Liver (tissue), 9 donors: Measurements from ENCODE around the gene JAKMIP2. TPM values are rescaled to one million over a fixed set of nuclear protein-coding genes. Genes with fewer than 3 reads are reported as not detected.

ENCODE experiments used
- DNase-seq: peaks from one replicate; pipeline ENCODE4 v3.0.0-alpha.2; 2017; ENCODE audit warnings: low spot score
- H3K27ac ChIP-seq, 2 donors: one replicate each; pipeline ENCODE4 v1.7.0; 2013; ENCODE audit warnings: inconsistent platforms in 2 of 2, low read length in 2 of 2, control low read depth in 1 of 2, low read depth in 1 of 2, mild to moderate bottlenecking in 1 of 2
- H3K27me3 ChIP-seq, 4 donors: one replicate each; pipeline versions ENCODE4 v1.6.1 to v1.7.0; 2013; ENCODE audit warnings: low read length in 3 of 4, inconsistent platforms in 1 of 4, mild to moderate bottlenecking in 1 of 4, moderate library complexity in 1 of 4; ENCODE audit not compliant: control insufficient read depth in 4 of 4, insufficient read depth in 4 of 4
- H3K36me3 ChIP-seq, 4 donors: one replicate each; pipeline versions ENCODE4 v1.6.1 to v1.7.0; 2013; ENCODE audit warnings: low read length in 3 of 4, mild to moderate bottlenecking in 3 of 4, low read depth in 1 of 4, moderate library complexity in 1 of 4; ENCODE audit not compliant: control insufficient read depth in 4 of 4, insufficient read depth in 3 of 4
- H3K4me1 ChIP-seq, 4 donors: one replicate each; pipeline versions ENCODE4 v1.6.1 to v1.7.0; 2013; ENCODE audit warnings: low read length in 3 of 4, mild to moderate bottlenecking in 3 of 4, moderate library complexity in 1 of 4; ENCODE audit not compliant: control insufficient read depth in 4 of 4, insufficient read depth in 4 of 4
- H3K4me3 ChIP-seq, 3 donors: one replicate each; pipeline versions ENCODE4 v1.6.1 to v1.7.0; 2013; ENCODE audit warnings: low read length in 3 of 3, control low read depth in 1 of 3, low read depth in 1 of 3, mild to moderate bottlenecking in 1 of 3
- H3K9ac ChIP-seq, 2 donors: one replicate each; pipeline ENCODE4 v1.7.0; 2013; ENCODE audit warnings: low read length in 2 of 2, mild to moderate bottlenecking in 2 of 2, moderate library complexity in 2 of 2, control low read depth in 1 of 2, low read depth in 1 of 2
- H3K9me3 ChIP-seq, 4 donors: one replicate each; pipeline versions ENCODE4 v1.6.1 to v1.7.0; 2013; ENCODE audit warnings: low read length in 3 of 4; ENCODE audit not compliant: control insufficient read depth in 4 of 4
- CTCF ChIP-seq: fragments of 150-350 bp; IDR thresholded peaks from 2 replicates; pipeline ENCODE4 v1.5.1; 2017; ENCODE audit warnings: improper control_type of control experiment, low read depth, low read length; ENCODE audit not compliant: missing input control
- EGR1 ChIP-seq, 2 donors: IDR thresholded peaks; 2 replicates each; pipeline ENCODE4 v1.6.1; 2016 to 2018; ENCODE audit warnings: antibody characterized with exemption in 2 of 2, low read depth in 2 of 2
- FOXA1 ChIP-seq: IDR thresholded peaks from 2 replicates; pipeline ENCODE4 v1.6.1; 2016; ENCODE audit warnings: antibody characterized with exemption
- GABPA ChIP-seq, 2 donors: IDR thresholded peaks in 1 of 2; conservative IDR thresholded peaks in 1 of 2; 2 replicates each; pipeline ENCODE4 v1.6.1; 2016; ENCODE audit warnings: antibody characterized with exemption in 2 of 2, mild to moderate bottlenecking in 1 of 2, moderate library complexity in 1 of 2
- HNF4G ChIP-seq: IDR thresholded peaks from 2 replicates; pipeline ENCODE4 v1.6.1; 2016; ENCODE audit warnings: antibody characterized with exemption
- JUND ChIP-seq, 2 donors: IDR thresholded peaks; 2 replicates each; pipeline ENCODE4 v1.6.1; 2016; ENCODE audit warnings: antibody characterized with exemption in 2 of 2
- MAX ChIP-seq: IDR thresholded peaks from 2 replicates; pipeline ENCODE4 v1.6.1; 2016; ENCODE audit warnings: antibody characterized with exemption
- NR2F2 ChIP-seq: IDR thresholded peaks from 2 replicates; pipeline ENCODE4 v1.6.1; 2016; ENCODE audit warnings: antibody characterized with exemption
- REST ChIP-seq: IDR thresholded peaks from 2 replicates; pipeline ENCODE4 v1.6.1; 2016; ENCODE audit warnings: antibody characterized with exemption, mild to moderate bottlenecking
- RXRA ChIP-seq, 2 donors: IDR thresholded peaks; 2 replicates each; pipeline ENCODE4 v1.6.1; 2017 to 2018; ENCODE audit warnings: antibody characterized with exemption in 2 of 2, mild to moderate bottlenecking in 1 of 2
- SP1 ChIP-seq: IDR thresholded peaks from 2 replicates; pipeline ENCODE4 v1.6.1; 2018; ENCODE audit warnings: antibody characterized with exemption, mild to moderate bottlenecking
- YY1 ChIP-seq: IDR thresholded peaks from 2 replicates; pipeline ENCODE4 v1.6.1; 2016; ENCODE audit warnings: antibody characterized with exemption, mild to moderate bottlenecking
- WGBS: extraction: QIAGEN DNeasy Blood & Tissue Kit; methylation state at CpG from one replicate; pipeline ENCODE4 v1.1.7; 2013; 5-methylcytosine and 5-hydroxymethylcytosine counted together
- polyA plus RNA-seq, 2 donors: library from polyadenylated mRNA; stranded (reverse) in 1 of 2; unstranded in 1 of 2; fragments of 200-250 nt in 1 of 2; fragments of >200 nt in 1 of 2; fragmentation: Nextera tagmentation in 1 of 2; extraction: Ambion mirVana in 1 of 2; gene quantifications; one replicate each; pipeline versions ENCODE4 v1.2.1 to v1.2.3, GENCODE V29; 2013 to 2015
- total RNA-seq, 2 donors: library from RNA; depleted of rRNA; stranded (reverse); fragments of >200 nt; gene quantifications; one replicate each; pipeline ENCODE4 v1.2.3, GENCODE V29; 2014
- TF ChIP-seq, protein P1 (sequence below): IDR thresholded peaks from 2 replicates; pipeline ENCODE4 v1.6.1; 2016; ENCODE audit warnings: antibody characterized with exemption
- donor health status: healthy.
- donor health status: healthy.
- donor health status: healthy.
- donor health status: healthy.
- donor health status: healthy.

Gene JAKMIP2
- total and polyA plus RNA-seq, 4 donors, result 0.06 to 0.38 (median 0.24) TPM

DNA sequence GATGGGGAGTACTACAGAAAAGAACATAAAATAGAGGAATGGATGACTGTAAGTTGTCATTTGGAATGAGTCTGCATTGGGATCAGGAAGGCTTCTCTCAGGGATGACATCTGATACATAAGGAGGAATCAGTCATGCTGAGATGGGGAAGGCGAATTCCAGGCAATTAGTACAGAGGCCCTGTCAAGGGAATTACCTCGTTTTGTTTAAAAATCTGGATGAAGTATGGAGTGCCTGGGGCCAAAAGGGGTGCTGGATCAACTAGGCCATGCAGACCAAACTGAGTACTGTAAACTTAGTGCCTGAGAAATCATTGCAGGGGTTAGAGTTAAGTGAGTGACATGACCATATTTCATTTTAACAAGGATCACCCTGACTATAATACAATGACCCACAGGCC, 30.5 kb downstream of the JAKMIP2 start:
- no peak overlapping the region for H3K9ac ChIP-seq
- H3K27ac ChIP-seq, result no peak overlapping the region
- H3K9me3 ChIP-seq, result no peaks in the 10 kb centered on the region
- DNase-seq, result no peak
- no peak overlapping the region for H3K4me3 ChIP-seq
- TF ChIP-seq JUND (IDR thresholded peaks at IDR 0.05), result no peak
- no peak for TF ChIP-seq SP1
- TF ChIP-seq, protein P1, sequence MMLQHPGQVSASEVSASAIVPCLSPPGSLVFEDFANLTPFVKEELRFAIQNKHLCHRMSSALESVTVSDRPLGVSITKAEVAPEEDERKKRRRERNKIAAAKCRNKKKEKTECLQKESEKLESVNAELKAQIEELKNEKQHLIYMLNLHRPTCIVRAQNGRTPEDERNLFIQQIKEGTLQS, result no peak
- TF ChIP-seq REST, result no peak
- no peaks in the 10 kb centered on the region for H3K36me3 ChIP-seq
- H3K27me3 ChIP-seq, result no peaks in the 10 kb centered on the region
- WGBS, result 87% methylated on average over 2 of the region's 2 CpGs
- no peaks in the 10 kb centered on the region for H3K4me1 ChIP-seq

DNA sequence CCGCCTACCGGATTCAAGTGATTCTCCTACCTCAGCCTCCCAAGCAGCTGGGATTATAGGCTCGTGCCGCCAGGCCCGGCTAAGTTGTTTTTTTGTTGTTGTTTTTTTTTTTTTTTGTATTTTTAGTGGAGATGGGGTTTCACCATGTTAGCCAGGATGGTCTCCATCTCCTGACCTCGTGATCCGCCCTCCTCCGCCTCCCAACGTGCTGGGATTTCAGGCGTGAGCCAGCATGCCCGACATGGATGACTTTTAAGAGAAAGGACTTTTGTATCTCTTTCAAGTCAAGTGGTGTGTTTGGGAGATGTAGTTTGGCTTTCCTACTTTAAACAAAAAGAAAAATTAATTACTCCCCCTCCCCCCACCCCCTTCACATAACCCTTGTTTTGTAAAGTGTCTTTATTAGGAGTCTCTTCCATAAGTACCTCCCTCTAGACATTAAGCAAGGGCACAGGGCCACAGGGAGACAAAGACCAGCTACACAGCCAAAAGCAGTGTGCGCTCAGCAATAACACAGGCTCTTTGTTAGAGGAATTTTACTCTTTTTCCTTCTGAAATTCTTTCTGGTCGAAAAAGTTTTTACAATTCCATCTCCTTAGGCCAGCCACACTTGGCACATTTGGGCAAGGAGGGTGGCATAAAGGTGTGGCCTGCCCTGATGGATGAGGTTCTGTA, 31.2 kb downstream of the JAKMIP2 start:
- DNase-seq, result no peak
- no peak overlapping the region for H3K9ac ChIP-seq
- no peak overlapping the region for H3K4me3 ChIP-seq
- H3K27me3 ChIP-seq, result no peaks in the 10 kb centered on the region
- H3K36me3 ChIP-seq, result no peaks in the 10 kb centered on the region
- H3K9me3 ChIP-seq, result no peaks in the 10 kb centered on the region
- no peak overlapping the region for H3K27ac ChIP-seq
- H3K4me1 ChIP-seq, result no peaks in the 10 kb centered on the region
- TF ChIP-seq NR2F2 (no peak), FOXA1 (no peak), GABPA (IDR thresholded peaks at IDR 0.05 in 1 of 2, conservative IDR thresholded peaks at IDR 0.05 in 1 of 2) (no peak), JUND (IDR thresholded peaks at IDR 0.05) (no peak), YY1 (no peak), RXRA (IDR thresholded peaks at IDR 0.05) (no peak), CTCF (no peak), HNF4G (no peak), SP1 (no peak), MAX (no peak), EGR1 (IDR thresholded peaks at IDR 0.05; ENCODE audit: low read depth in 2 of 2) (no peak)
- WGBS, result 93% methylated on average over 13 of the region's 13 CpGs
